Activated CD4-positive, alpha-beta T cell treated with anti-CD3 and anti-CD28 coated beads, Interleukin-2, amount 50 U/mL, for 48 hours (primary cell): ENCODE measurements around the gene TADA2A.
"Not testable (repeated sequence)": the region's sequence is repeated elsewhere in the genome, so short reads cannot be mapped to it uniquely, and the experiment has no call there.

Experiments
- DNase-seq, 2 experiments: peaks; one replicate each; pipeline ENCODE4 v3.0.0-alpha.2; 2020

TADA2A gene

GRCh38 chr17:37405522-37405921 lies 1.2 kb upstream of the TADA2A start:
- DNase-seq, result not testable (repeated sequence)

DNA sequence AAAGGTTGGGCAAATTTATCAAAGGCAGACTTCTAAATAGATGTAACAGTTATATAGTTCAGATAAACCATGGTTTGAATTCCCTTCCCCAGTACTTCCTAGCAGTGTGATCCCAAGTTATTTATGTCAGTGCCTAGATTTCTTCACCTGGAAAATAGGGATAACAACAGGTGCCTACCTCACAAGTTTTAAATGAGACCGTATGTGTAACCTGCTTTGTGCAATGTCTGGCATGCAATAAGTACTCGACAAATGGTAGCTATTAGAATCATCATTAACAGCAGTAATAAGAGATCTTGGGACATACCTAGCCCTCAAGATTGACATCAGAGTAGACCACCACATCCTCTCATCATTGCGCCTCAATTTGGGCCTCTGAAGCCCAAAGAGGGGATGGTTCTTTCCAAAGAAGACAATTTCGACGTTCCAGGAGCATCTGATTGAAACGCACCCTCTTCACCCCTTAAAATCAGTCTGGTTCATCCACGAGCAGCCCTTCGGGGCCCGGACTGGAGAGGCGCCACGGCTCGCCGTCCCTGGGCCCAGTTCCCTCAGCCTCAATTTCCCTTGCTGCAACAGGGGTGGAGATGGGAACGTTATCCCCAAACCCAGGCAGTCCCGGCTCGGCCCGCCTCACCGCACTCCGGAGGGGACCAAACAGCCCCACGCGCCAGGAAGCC lies 591 bp upstream of the TADA2A start:
- DNase-seq, result no peak

GRCh38 chr17:37408145-37408479 lies 1.4 kb downstream of the TADA2A start:
- not testable (repeated sequence) for DNase-seq

GRCh38 chr17:37410357-37410756 lies 3.7 kb downstream of the TADA2A start:
- no peak for DNase-seq

GRCh38 chr17:37413875-37414519 lies 7.3 kb downstream of the TADA2A start:
- no peak for DNase-seq

GRCh38 chr17:37417852-37418251 lies 11.2 kb downstream of the TADA2A start:
- DNase-seq, result no peak

DNA sequence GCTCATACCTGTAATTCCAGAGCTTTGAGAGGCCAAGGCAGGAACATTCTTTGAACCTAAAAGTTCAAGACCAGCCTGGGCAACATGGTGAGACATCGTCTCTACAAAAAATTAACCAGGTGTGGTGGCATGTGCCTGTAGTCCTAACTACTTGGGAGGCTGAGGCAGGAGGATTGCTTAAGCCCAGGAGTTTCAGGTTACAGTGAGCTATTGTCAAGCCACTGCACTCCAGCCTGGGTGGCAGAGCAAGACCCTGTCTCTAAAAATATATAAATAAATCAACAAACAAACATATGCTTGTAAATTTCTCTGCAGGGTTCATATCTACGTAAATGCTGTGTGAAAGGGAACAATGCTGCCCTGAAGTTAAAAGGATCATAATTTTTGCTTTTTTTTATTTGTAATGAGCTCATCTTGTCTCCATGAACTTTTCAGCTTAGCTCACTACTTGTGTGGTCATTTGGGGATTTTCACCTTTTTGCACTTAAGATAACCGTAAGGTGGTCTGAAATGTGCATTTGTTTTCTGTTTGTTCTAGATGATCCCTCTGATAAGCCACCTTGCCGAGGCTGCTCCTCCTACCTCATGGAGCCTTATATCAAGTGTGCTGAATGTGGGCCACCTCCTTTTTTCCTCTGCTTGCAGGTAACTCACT lies 16.4 kb downstream of the TADA2A start:
- DNase-seq, result no peak

DNA sequence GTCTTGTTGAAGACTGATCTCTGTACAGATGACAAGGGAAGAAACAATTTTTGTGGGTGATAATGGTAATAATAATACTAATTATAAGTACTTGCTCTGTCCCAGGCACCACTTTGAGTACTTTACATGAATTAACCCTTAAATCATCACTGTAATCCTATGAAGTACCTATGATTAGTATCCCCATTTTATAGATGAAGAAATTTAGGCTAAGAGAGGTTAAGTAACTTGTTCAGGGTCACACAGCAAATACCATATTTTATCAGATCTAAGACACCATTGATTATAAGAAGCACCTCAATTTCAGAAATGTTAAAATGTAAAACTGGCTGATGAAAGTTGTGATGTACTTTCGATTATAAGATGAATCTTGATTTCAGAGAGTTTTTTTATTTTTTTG lies 18.6 kb downstream of the TADA2A start:
- DNase-seq, result no peak

GRCh38 chr17:37429039-37429438 lies 22.4 kb downstream of the TADA2A start:
- DNase-seq, result no peak

DNA sequence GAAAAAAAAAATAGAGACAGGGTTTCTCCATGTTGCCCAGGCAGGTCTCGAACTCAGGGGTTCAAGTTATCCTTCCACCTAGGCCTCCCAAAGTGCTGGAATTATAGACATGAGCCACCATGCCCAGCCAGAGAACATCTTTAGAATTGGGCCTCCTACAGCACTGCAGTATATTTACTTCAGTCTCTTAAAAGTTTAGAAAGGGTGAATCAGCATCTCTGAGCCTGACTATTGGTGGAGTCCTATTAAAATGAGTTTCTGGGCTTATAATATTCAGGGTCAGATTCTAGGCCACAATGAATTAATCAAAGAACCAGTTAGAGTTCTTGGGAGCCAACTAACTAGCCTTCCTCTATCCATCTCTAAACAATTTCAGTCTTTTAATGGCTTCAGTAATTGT lies 22.8 kb downstream of the TADA2A start:
- no peak for DNase-seq

DNA sequence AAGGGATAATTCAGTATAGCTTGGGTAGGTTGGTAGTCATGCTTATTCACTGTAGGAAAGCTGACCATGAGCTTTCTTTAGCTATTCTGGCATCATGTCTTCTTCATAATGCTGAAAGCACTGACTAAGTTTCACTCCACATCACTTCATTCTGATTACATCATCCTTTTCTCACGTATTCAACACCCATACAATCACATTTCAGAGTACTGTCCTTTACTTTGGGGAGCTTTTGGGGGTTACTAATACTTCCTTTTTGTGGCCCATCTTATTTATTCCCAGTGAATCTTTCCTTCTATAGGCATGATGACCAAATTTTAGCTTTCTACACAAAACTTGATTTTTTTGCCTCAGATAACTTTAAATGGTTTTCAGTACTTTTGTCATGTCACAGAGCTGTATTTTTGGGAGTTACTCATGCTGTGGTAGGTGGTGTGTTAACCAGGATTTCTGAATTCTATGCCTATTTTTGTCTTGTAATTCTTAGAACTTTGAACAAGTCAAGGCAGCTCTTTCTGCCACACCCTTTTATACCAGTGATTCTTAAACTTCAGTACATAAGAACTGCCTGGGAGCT lies 23.5 kb downstream of the TADA2A start:
- DNase-seq, result no peak

DNA sequence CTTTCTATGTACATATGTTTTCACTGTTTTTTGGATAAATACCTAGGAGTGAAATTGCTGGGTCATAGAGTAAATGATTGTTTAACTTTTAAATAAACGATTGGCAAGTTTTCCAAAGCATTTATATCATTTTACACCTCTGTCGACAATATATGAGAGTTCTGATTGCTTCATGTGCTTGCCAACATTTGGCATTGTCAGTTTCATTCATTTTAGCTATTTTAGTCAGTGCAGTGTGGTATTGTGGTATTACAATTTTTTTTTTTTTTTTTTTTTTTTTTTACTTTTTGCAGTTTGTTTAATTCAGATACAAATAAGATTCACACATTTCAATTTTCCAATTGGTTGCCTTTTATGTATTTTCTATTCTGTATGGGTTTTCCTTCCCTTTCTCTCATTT lies 26.0 kb downstream of the TADA2A start:
- DNase-seq, result no peak

DNA sequence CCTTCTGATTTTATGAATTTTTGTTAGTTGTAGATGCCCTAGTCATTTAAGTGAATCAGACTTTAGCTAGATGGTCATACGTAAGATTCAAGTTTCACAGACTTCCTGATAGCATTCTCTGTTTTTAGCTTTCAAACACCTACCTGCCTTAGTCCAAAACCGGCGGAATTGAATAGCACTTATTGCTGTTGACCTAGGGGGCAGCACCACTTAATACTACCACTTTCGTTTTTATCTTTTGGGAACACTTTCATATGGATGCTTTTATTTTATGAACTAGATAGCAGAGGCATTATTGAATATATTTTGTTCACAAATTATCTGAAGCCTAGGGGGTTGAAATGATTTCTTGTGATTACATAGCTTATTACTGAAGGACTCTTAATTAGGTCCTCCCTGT lies 31.5 kb downstream of the TADA2A start:
- no peak for DNase-seq

GRCh38 chr17:37440424-37440823 lies 33.7 kb downstream of the TADA2A start:
- DNase-seq, result no peak

DNA sequence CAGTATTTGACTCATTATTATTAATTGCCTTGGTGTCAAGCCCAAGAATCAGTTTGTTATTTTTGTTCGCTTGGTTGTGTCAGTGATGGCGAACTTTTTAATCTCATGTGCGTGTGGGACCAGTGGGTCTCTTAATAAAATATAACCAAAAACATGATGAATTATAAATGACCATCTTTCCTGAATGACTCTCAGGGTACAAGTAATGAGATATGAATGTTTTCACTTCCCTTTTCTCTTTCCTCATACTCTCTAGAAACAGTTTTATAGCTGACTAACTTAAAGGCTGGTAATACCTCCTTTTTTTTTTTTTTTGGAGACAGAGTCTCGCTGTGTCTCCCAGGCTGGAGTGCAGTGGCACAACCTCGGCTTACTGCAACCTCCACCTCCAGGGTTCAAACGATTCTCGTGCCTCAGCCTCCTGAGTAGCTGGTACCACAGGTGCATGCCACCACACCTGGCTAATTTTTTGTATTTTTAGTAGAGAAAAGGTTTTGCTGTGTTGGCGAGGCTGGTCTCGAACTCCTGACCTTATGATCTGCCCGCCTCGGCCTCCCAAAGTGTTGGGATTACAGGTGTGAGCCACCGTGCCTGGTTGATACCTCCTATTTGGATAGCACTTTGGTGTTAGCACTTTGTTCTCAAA lies 34.8 kb downstream of the TADA2A start:
- DNase-seq, result not testable (repeated sequence)

- no peak for DNase-seq
These were observed 39.3 kb downstream of the TADA2A start for GRCh38 chr17:37446027-37446426.

- DNase-seq, result no peak
These were observed 41.0 kb downstream of the TADA2A start for GRCh38 chr17:37447641-37448040.

DNA sequence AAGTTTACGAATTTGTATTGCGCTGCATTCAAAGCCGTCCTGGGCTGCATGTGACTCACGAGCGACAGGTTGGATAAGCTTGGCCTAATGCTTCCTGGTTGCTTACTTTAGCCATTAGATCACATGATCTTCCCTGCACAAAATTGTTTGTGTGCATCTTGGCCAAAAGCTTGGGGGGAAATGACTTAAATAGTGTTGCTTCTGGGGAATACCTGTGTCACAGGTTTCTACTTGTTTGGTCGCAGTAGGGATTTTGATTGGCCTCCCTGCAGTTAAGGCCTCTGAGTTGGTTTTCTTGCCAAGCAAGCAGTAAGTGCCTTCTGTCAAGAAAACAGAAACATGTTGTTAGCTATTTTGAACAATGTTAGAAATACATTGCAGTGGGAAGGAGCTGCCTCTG lies 43.4 kb downstream of the TADA2A start:
- DNase-seq, result no peak

DNA sequence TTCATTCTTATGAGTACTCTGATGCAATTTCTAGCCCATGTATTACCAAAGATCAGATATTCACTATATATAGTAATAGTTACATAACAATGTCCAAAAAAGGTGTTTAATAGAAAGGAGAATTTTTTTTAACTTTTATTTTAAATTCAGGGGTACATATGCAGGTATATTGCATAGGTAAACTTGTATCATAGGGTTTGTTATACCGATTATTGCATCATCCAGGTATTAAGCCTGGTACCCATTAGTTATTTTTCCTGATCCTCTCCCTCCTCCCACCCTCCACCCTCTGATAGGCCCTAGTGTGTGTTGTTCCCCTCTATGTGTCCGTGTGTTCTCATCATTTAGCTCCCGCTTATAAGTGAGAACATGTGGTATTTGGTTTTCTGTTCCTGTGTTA lies 51.1 kb downstream of the TADA2A start:
- not testable (repeated sequence) for DNase-seq

DNA sequence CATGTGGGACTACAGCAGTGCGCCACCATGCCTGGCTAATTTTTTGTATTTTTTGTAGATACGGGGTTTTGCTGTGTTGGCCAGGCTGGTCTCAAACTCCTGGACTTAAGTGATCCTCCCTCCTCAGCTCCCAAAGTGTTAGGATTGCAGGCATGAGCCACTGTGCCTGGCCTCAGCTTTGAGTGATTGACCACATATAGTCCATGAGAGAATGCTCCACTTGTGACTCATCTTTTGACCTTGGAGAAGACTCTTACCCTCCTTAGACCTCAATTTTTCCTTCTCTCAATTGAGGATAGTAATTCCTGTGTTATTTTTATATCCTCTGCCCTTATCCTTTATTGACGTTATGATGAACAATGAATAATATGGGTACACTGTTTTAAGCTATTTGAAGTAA lies 52.1 kb downstream of the TADA2A start:
- no peak for DNase-seq

GRCh38 chr17:37461668-37462067 lies 55.0 kb downstream of the TADA2A start:
- DNase-seq, result no peak

- no peak for DNase-seq
These were observed 55.8 kb downstream of the TADA2A start for GRCh38 chr17:37462492-37462891.

DNA sequence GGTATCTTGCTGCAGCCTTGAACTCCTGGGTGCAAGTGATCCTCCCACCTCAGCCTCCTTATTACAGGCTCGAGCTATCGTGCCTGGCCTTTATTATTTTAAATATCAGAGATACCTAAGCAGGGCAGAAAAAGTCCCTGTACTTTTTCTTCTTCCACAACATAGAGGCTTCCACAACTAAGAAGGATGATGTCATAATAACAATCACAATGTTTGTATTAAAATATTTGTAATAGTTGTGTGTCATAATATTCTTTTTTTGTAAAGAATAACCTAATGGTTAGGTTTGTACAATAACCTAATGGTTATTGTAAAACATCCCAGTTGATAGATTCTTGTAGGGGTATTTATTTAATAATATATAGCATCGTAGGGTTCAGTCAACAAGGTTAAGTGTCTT lies 56.4 kb downstream of the TADA2A start:
- DNase-seq, result no peak
